Neutrophil (primary cell): Measurements from ENCODE around the gene AKAP6.

ENCODE experiments used
- H3K27ac ChIP-seq: fragments of 200-600 bp; sonication (generic); 2 replicates; pipeline ENCODE4 v1.5.1; 2016; ENCODE audit warnings: mild to moderate bottlenecking, moderate library complexity
- H3K27me3 ChIP-seq: fragments of 200-600 bp; sonication (generic); 2 replicates; pipeline ENCODE4 v1.6.0; 2016; ENCODE audit warnings: mild to moderate bottlenecking
- H3K36me3 ChIP-seq: fragments of 200-600 bp; sonication (generic); 2 replicates; pipeline ENCODE4 v1.5.1; 2017
- H3K4me1 ChIP-seq, 2 experiments: fragments of 200-600 bp in 1 of 2; sonication (generic) in 1 of 2; 1 replicate in 1 of 2; 2 replicates in 1 of 2; pipeline versions ENCODE4 v1.5.1 to v1.6.1; 2013 to 2016; ENCODE audit warnings: low read depth in 1 of 2, low read length in 1 of 2, mild to moderate bottlenecking in 1 of 2, moderate library complexity in 1 of 2; ENCODE audit not compliant: control insufficient read depth in 1 of 2, insufficient read depth in 1 of 2
- H3K4me3 ChIP-seq, 2 experiments: fragments of 200-600 bp in 1 of 2; sonication (generic) in 1 of 2; 1 replicate in 1 of 2; 2 replicates in 1 of 2; pipeline ENCODE4 v1.5.1; 2013 to 2016; ENCODE audit warnings: low read depth in 1 of 2, low read length in 1 of 2, mild to moderate bottlenecking in 1 of 2, moderate library complexity in 1 of 2
- H3K9me3 ChIP-seq: fragments of 200-600 bp; sonication (generic); 2 replicates; pipeline ENCODE4 v1.5.1; 2016
- CTCF ChIP-seq: fragments of 200-600 bp; sonication (generic); IDR thresholded peaks from 2 replicates; pipeline ENCODE4 v1.5.1; 2016; ENCODE audit warnings: antibody characterized with exemption

The AKAP6 gene

GRCh38 chr14:32404784-32405573 lies 75.9 kb downstream of the AKAP6 start:
- Histone ChIP-seq H3K4me3 (no peak overlapping the region), H3K9me3 (no peaks in the 10 kb centered on the region), H3K27me3 (no peaks in the 10 kb centered on the region), H3K36me3 (no peaks in the 10 kb centered on the region), H3K27ac (no peak overlapping the region), H3K4me1 (no peaks in the 10 kb centered on the region)
- TF ChIP-seq CTCF: no peak

GRCh38 chr14:32405856-32406255 lies 76.8 kb downstream of the AKAP6 start:
- H3K27ac ChIP-seq: no peak overlapping the region
- H3K9me3 ChIP-seq: no peaks in the 10 kb centered on the region
- H3K36me3 ChIP-seq: no peaks in the 10 kb centered on the region
- no peaks in the 10 kb centered on the region for H3K4me1 ChIP-seq
- H3K4me3 ChIP-seq: no peak overlapping the region
- no peak for TF ChIP-seq CTCF
- no peaks in the 10 kb centered on the region for H3K27me3 ChIP-seq

- no peak for TF ChIP-seq CTCF
- Histone ChIP-seq H3K27me3 (no peaks in the 10 kb centered on the region), H3K36me3 (no peaks in the 10 kb centered on the region)
Measured at GRCh38 chr14:32407130-32407529, 78.0 kb downstream of the AKAP6 start.

GRCh38 chr14:32408018-32408417 lies 78.9 kb downstream of the AKAP6 start:
- Histone ChIP-seq H3K4me3 (no peak overlapping the region), H3K36me3 (no peaks in the 10 kb centered on the region), H3K27ac (no peak overlapping the region), H3K27me3 (no peaks in the 10 kb centered on the region), H3K9me3 (no peaks in the 10 kb centered on the region), H3K4me1 (no peaks in the 10 kb centered on the region)
- TF ChIP-seq CTCF: no peak

More at GRCh38 chr14:32407130-32407529, 78.0 kb downstream of the AKAP6 start:
- Histone ChIP-seq H3K4me3 (no peak overlapping the region), H3K4me1 (no peaks in the 10 kb centered on the region), H3K9me3 (no peaks in the 10 kb centered on the region), H3K27ac (no peak overlapping the region)

- no peak for TF ChIP-seq CTCF
- Histone ChIP-seq H3K4me1 (no peaks in the 10 kb centered on the region), H3K27me3 (no peaks in the 10 kb centered on the region), H3K36me3 (no peaks in the 10 kb centered on the region), H3K9me3 (no peaks in the 10 kb centered on the region), H3K27ac (no peak overlapping the region), H3K4me3 (no peak overlapping the region)
Measured at GRCh38 chr14:32412103-32412502, 83.0 kb downstream of the AKAP6 start.
